ENCODE measurements around the gene ANXA2R. TPM values are rescaled to one million over a fixed set of nuclear protein-coding genes. Genes with fewer than 3 reads are reported as not detected.
A peak's percentile ranks its signal among the peaks of the same experiment; 100 is the strongest.

The ANXA2R gene
- total RNA-seq, 1 donor from 2014 or later, result 1.2 TPM

GRCh38 chr5:43007911-43008362, 32.2 kb downstream of the ANXA2R start:
- peak; percentile 64 for DNase-seq (ENCODE audit: low read depth, low spot score)
- H3K27me3 Mint-ChIP-seq (ENCODE audit: low read depth), result peaks cover 63% of the 10 kb centered on the region
- TF ChIP-seq, protein P1, sequence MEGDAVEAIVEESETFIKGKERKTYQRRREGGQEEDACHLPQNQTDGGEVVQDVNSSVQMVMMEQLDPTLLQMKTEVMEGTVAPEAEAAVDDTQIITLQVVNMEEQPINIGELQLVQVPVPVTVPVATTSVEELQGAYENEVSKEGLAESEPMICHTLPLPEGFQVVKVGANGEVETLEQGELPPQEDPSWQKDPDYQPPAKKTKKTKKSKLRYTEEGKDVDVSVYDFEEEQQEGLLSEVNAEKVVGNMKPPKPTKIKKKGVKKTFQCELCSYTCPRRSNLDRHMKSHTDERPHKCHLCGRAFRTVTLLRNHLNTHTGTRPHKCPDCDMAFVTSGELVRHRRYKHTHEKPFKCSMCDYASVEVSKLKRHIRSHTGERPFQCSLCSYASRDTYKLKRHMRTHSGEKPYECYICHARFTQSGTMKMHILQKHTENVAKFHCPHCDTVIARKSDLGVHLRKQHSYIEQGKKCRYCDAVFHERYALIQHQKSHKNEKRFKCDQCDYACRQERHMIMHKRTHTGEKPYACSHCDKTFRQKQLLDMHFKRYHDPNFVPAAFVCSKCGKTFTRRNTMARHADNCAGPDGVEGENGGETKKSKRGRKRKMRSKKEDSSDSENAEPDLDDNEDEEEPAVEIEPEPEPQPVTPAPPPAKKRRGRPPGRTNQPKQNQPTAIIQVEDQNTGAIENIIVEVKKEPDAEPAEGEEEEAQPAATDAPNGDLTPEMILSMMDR (conservative IDR thresholded peaks at IDR 0.05), result no peak

GRCh38 chr5:43007246-43007910, 32.7 kb downstream of the ANXA2R start:
- peak; percentile 72 for DNase-seq (ENCODE audit: low read depth, low spot score)
- TF ChIP-seq, protein P1 (conservative IDR thresholded peaks at IDR 0.05), result no peak
- Mint-ChIP-seq H3K36me3 (ENCODE audit: low read depth) (no peaks in the 10 kb centered on the region), H3K4me3 (peak overlapping the region; percentile 95), H3K27me3 (ENCODE audit: low read depth) (peaks cover 68% of the 10 kb centered on the region), H3K9me3 (no peaks in the 10 kb centered on the region), H3K4me1 (peaks cover 27% of the 10 kb centered on the region), H3K27ac (ENCODE audit: unreplicated experiment) (peak overlapping the region; percentile 96)

More at GRCh38 chr5:43007911-43008362, 32.2 kb downstream of the ANXA2R start:
- Mint-ChIP-seq H3K36me3 (ENCODE audit: low read depth) (no peaks in the 10 kb centered on the region), H3K4me1 (peaks cover 27% of the 10 kb centered on the region), H3K4me3 (peak overlapping the region; percentile 95), H3K27ac (ENCODE audit: unreplicated experiment) (peak overlapping the region; percentile 96), H3K9me3 (no peaks in the 10 kb centered on the region)

GRCh38 chr5:43006424-43007202, 33.5 kb downstream of the ANXA2R start:
- peaks cover 74% of the 10 kb centered on the region for H3K27me3 Mint-ChIP-seq (ENCODE audit: low read depth)
- H3K4me3 Mint-ChIP-seq, result peak overlapping the region; percentile 95
- no peak overlapping the region for H3K27ac Mint-ChIP-seq (ENCODE audit: unreplicated experiment)
- no peaks in the 10 kb centered on the region for H3K36me3 Mint-ChIP-seq (ENCODE audit: low read depth)
- DNase-seq (ENCODE audit: low read depth, low spot score), result no peak
- peaks cover 27% of the 10 kb centered on the region for H3K4me1 Mint-ChIP-seq
- TF ChIP-seq, protein P1 (conservative IDR thresholded peaks at IDR 0.05), result no peak
- no peaks in the 10 kb centered on the region for H3K9me3 Mint-ChIP-seq

- H3K4me1 Mint-ChIP-seq, result peaks cover 36% of the 10 kb centered on the region
- peaks cover 73% of the 10 kb centered on the region for H3K27me3 Mint-ChIP-seq (ENCODE audit: low read depth)
- TF ChIP-seq, protein P1 (conservative IDR thresholded peaks at IDR 0.05), result no peak
- no peaks in the 10 kb centered on the region for H3K9me3 Mint-ChIP-seq
- no peak for DNase-seq (ENCODE audit: low read depth, low spot score)
- no peak overlapping the region for H3K4me3 Mint-ChIP-seq
- H3K36me3 Mint-ChIP-seq (ENCODE audit: low read depth), result no peaks in the 10 kb centered on the region
- no peak overlapping the region for H3K27ac Mint-ChIP-seq (ENCODE audit: unreplicated experiment)
These were observed 35.1 kb downstream of the ANXA2R start for GRCh38 chr5:43005031-43005430.

- H3K4me1 Mint-ChIP-seq, result peaks cover 15% of the 10 kb centered on the region
- H3K9me3 Mint-ChIP-seq, result no peaks in the 10 kb centered on the region
- H3K27me3 Mint-ChIP-seq (ENCODE audit: low read depth), result peaks cover 81% of the 10 kb centered on the region
These were observed 38.4 kb downstream of the ANXA2R start for GRCh38 chr5:43001748-43002147.

More at GRCh38 chr5:43001748-43002147, 38.4 kb downstream of the ANXA2R start:
- no peak for DNase-seq (ENCODE audit: low read depth, low spot score)
- Mint-ChIP-seq H3K4me3 (no peak overlapping the region), H3K36me3 (ENCODE audit: low read depth) (no peaks in the 10 kb centered on the region), H3K27ac (ENCODE audit: unreplicated experiment) (no peak overlapping the region)
- TF ChIP-seq, protein P1 (conservative IDR thresholded peaks at IDR 0.05), result no peak
